Hematopoietic multipotent progenitor cell (in vitro differentiated cells): ENCODE measurements around the gene GALK1. TPM values are rescaled to one million over a fixed set of nuclear protein-coding genes. Genes with fewer than 3 reads are reported as not detected.
"Not testable (repeated sequence)": the region's sequence is repeated elsewhere in the genome, so short reads cannot be mapped to it uniquely, and the experiment has no call there.

Source experiments
- DNase-seq, 3 donors: peaks; one replicate each; pipeline ENCODE4 v3.0.0-alpha.2; 2011 to 2015; ENCODE audit warnings: low read depth in 2 of 3, low spot score in 2 of 3
- total RNA-seq: library from RNA; depleted of rRNA; stranded (reverse); fragments of >200 nt; gene quantifications from one replicate; pipeline ENCODE4 v1.2.3, GENCODE V29; 2012

Gene GALK1
- total RNA-seq, 1 donor, result 57.1 TPM

DNA sequence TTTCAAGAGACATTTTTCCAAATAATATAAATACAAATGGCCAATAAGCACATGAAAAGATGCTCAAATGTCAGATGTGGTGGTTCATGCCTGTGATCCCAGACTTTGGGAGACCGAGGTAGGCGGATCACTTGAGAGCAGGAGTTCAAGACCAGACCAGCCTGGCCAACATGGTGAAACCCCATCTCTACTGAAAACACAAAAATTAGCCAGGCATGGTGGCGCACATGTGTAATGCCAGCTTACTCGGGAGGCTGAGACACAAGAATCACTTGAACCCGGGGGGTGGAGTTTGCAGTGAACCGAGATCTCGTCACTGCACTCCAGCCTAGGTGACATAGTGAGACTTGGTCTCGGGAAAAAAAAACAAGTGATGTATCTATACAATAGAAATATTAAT, 2.9 kb upstream of the GALK1 start:
- no peak for DNase-seq

DNA sequence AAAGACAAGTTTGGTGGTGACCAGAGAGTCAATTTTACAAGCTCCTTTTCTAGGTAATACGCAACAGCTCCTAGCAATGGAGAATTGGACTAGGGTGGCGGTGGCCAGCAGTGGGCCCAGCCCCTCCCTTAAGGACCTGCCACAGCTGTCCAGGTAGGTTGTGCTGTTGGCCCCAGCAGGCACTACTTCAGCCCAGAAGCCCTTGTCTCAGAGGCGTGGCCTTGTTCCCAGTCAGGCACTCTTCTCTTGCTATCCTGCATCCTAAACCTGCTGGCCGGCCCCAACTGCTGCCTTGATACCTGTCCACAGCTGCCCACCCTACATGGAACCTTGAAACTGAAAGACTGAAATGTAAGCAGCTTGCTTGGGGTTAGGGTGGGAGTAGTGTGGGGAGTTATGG, 989 bp upstream of the GALK1 start:
- no peak for DNase-seq

DNA sequence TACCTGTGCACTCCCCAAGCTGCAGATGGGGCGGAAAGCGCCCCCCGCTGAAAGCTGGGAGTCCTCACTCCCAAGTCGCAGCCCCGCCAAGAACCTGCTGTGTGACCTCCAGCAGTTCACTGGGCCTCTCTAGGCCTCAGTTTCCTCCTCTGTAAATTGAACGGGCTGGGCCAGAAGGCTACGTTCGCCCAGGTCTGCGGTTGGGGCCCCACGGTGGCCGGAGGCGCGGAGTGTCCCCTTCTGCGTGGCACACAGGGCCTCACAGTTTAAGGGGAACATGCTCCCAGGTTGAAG, 628 bp downstream of the GALK1 start:
- DNase-seq, result no peak

DNA sequence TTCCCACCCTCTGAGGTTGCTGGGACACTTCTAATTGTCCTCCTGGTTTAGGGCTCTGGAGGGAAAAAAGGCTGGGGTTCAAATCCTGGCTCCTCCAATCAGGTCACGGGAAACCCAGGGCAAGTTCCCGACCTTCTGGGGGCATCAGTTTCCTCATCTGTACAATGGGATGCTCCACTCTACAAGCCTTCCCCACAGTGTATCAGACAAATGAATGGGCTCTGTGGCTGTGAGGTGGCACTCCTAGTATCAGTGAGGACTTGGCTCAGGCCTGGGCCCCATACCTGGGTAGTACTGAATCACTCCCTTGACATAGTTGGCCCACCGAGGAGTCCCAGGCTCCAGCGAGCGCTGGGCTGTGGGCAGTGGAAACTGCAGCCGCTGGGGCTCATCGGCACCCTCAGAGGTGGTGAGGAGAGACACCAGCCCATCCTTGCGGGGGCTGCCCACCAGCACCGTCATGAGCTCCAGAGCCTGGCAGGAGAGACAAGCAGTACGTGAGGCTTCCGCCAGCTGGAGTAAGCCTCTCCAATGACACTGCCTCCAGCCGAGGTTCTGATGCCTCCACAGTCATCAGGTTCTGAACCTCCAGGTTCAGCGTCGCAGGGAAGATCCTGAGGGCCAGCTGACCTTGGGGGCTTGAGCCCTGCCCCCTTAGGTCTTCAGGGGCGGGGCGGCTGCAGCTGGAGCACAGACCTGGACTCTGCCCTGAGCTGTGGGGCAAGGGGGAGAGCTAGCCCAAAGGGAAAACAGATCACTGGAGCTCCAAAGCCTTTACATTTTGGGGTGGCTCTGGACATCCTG, 1.2 kb downstream of the GALK1 start:
- DNase-seq, result no peak

DNA sequence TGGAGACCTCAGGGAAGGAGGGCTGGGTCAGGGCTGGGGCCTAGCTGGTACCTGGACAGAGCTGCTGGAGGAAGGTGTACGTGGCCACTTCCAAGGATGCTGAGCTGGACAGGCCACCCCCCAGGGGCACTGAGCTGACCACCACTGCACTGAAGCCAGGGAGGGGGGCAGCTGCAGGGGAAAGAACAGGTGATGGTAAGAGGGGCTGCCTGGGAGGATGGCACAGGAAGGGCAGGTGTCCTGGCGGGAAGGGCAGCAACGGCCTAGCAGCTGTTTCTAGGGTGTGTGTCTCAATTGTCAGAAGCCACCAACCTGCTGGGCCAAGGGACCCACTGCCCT, 1.8 kb downstream of the GALK1 start:
- DNase-seq, result no peak

DNA sequence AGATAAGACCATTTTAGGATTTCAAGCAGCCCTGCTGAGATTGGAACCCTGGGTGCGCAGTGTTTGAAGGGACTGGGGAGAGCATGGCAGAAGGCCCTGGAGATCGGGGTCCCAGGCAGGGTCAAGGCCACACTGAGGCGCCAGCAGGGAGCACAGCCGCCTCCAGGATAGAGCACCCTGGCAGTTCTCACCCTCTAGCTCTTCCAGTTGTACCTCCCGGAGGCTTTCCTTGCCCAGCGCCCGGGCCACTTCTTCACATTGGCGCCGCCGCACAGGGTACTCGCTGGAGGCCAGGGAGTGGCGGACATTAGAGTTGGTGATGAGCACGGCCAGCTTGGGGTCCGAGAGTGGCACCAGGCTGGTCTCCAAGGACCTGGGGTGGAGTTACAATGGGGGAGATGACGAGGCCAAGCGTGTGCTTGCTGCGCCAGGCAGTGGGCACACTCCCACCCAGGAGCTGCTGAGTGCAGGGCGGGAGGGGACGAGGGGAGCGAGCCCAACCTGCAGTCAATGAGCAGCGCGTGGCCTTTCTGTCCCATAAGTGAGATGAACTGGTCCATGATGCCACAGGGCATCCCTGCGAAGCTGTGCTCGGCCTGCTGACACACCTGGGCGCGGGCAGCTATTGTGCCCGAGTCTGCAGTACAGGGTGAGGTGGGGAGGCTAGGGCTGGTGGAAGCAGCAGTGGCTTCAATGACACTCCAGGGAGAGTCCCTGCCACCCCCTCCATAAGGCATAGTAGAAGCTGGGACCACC, 2.3 kb downstream of the GALK1 start:
- DNase-seq, result no peak

DNA sequence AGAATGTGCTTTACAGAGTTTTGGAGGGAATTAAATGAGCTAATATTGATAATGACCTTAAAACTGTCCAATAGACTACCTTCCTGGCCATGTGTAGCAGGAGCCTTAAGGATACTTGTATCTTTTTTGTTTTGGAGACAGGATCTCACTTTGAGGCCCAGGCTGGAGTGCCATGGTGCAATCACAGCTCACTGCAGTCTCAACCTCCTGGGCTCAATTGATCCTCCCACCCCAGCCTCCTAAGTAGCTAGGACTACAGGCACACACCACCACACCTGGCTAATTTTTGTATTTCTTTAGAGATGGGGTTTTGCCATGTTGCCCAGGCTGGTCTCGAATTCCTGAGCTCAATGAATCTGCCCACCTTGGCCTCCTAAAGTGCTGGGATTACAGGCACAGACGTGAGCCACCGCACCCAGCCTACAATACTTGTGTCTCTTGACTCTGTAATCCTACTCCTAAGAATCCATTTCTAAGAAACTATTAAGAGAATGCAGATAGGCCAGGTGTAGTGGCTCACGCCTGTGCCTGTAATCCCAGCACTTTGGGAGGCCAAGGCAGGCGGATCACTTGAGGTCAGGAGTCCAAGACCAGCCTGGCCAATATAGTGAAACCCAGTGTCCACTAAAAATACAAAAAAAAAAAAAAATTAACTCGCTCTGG, 4.9 kb downstream of the GALK1 start:
- not testable (repeated sequence) for DNase-seq

DNA sequence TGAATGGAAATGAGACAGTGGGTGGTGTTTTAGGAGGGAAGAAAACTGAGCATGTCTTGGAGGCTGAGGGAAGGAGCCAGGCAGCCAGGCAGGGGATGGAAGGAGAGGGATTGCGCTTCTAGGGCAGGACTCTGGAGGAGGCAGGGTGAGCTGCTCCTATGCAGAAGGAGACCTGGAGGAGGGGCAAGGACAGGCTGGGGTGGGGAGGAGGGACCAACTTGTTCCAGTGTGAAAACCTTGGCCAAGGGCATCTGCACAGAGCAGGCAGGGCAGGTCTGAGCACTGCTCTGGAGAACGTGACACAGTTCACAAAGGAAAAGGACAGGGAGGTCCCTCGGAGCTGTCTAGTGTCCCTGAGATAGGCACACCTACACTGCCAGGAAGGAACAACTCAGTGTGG, 5.5 kb downstream of the GALK1 start:
- DNase-seq, result no peak

DNA sequence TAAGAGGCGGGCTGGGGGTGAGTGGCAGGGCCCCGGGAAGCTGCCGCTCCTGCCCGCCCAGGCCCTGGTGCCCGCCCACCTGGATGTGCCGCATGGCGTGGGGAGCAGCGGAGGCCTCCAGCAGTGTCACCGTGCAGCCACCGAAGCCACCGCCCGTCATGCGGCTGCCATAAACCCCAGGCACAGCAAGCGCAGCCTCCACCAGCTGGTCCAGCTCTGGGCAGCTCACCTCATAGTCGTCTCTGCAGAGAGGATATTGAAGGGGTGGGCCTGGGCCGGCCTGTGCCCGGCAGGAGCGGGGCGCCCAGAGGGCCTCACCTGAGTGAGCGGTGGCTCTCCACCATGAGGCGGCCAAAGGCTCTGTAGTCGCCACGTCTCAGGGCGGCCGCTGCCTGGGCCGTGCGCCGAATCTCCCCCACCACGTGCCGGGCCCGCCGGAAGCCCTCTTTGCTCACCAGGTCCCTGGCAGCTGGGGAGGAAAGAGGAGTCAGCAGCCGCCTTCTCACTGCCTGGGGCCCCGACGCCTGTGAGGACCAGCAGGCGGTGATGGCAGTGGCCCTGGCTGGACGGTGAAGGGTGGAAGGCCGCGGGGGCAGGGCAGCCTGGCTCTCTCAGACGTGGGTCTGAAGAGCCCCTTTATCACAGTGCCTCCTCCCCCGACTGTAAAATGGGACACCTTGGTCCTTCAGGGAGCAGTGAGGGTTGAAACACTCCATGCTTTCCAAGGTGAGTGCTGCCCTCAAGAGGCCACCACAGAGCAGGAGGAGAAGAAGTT, 6.7 kb downstream of the GALK1 start:
- no peak for DNase-seq

DNA sequence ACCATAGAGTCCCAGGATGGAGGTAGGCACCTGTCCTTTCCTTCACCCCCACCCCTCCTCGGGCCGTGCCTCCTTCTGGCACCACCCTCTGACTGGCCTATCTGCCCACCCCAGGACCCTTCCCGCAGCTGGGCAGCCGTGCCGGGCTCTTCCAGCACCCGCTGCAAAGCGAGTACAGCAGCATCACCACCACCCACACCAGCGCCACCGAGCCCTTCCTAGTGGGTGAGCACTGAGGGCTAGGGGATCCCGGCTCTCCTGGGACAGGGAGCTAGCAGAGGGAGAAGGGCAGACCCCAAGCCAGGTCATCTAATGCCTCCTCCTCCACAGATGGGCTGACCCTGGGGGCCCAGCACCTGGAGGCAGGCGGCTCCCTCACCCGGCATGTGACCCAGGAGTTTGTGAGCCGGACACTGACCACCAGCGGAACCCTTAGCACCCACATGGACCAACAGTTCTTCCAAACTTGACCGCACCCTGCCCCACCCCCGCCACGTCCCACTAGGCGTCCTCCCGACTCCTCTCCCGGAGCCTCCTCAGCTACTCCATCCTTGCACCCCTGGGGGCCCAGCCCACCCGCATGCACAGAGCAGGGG, 7.8 kb downstream of the GALK1 start:
- no peak for DNase-seq

DNA sequence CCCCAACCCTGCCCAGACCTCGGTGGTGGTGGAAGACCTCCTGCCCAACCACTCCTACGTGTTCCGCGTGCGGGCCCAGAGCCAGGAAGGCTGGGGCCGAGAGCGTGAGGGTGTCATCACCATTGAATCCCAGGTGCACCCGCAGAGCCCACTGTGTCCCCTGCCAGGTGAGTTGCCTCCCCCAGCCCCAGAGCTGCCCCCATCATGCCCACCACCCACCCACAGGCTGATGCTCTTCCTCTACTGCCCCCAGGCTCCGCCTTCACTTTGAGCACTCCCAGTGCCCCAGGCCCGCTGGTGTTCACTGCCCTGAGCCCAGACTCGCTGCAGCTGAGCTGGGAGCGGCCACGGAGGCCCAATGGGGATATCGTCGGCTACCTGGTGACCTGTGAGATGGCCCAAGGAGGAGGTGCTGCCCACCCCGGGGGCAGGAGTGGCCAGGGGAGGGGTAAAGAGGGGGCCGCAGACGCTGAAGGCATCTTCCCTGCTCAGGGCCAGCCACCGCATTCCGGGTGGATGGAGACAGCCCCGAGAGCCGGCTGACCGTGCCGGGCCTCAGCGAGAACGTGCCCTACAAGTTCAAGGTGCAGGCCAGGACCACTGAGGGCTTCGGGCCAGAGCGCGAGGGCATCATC, 8.4 kb downstream of the GALK1 start:
- DNase-seq, result no peak

DNA sequence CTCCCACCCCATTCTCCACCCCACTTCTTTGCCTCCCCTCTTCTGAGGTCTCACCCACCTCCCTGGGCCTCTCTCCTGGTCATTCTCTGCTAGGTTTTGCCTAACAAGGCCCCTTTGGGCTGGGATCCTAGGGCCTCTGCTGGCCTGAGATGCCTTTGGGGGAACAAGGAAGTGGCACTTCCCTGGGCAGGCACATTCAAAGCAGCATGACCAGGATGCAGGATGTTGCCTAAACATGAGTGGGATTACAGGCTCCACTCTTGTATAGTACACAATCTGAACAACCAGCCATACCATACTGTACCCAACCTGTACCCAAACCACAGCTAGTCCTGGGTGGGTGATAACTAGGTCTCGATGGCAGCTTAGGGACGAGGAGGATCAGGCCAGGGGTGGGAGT, 9.0 kb downstream of the GALK1 start:
- no peak for DNase-seq

DNA sequence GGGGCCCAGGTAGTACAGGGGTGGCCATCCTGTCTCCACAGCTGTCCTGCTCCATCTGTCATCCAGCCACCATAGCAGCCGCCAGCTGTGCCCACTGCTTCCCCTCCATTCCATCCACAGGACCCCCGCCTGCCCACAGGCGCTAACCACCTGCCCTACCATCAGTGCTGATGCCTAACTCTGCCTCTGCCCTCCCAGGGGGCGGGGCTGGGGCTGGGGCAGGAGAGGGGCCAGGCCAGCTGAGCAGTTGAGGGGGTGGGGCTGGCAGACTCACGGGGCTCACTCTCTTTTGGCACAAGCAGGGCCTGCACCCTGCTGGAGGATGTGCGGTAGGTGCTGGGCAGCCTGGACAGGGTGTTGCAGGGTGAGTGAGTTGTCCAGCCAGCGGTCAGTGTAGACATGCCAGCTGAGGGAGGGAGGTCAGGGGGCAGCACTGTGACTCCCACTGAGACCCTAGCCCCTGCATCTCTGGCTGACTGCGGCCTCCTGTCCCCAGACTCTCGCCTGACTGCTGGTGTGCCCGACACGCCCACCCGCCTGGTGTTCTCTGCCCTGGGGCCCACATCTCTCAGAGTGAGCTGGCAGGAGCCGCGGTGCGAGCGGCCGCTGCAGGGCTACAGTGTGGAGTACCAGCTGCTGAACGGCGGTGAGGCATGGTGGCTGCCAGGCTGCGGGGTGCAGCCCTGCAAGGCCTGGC, 9.6 kb downstream of the GALK1 start:
- peak in 1 of 3 donors; percentile 40 for DNase-seq

DNA sequence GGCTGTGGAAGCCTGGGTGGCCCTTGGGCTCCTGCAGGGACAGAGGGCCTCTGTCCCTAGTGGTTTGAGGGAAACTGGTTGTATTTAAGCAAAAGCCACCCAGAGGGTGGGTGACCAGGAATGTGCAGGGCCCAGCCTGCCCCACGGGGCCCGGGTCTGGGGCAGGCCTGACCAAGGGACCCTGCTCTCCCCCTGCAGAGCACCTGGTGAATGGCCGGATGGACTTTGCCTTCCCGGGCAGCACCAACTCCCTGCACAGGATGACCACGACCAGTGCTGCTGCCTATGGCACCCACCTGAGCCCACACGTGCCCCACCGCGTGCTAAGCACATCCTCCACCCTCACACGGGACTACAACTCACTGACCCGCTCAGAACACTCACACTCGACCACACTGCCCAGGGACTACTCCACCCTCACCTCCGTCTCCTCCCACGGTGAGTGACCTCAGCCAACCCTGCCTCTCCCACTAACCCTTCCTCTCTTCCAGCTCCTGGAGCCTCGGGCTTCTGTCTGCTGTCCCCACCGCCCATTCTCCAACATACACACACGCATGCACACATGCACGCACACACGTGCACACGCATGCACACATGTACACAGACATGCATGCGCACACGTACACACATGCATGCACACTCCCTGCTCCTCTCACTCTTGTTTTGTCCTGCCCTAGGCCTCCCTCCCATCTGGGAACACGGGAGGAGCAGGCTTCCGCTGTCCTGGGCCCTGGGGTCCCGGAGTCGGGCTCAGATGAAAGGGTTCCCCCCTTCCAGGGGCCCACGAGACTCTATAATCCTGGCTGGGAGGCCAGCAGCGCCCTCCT, 10.4 kb downstream of the GALK1 start:
- DNase-seq, result no peak

DNA sequence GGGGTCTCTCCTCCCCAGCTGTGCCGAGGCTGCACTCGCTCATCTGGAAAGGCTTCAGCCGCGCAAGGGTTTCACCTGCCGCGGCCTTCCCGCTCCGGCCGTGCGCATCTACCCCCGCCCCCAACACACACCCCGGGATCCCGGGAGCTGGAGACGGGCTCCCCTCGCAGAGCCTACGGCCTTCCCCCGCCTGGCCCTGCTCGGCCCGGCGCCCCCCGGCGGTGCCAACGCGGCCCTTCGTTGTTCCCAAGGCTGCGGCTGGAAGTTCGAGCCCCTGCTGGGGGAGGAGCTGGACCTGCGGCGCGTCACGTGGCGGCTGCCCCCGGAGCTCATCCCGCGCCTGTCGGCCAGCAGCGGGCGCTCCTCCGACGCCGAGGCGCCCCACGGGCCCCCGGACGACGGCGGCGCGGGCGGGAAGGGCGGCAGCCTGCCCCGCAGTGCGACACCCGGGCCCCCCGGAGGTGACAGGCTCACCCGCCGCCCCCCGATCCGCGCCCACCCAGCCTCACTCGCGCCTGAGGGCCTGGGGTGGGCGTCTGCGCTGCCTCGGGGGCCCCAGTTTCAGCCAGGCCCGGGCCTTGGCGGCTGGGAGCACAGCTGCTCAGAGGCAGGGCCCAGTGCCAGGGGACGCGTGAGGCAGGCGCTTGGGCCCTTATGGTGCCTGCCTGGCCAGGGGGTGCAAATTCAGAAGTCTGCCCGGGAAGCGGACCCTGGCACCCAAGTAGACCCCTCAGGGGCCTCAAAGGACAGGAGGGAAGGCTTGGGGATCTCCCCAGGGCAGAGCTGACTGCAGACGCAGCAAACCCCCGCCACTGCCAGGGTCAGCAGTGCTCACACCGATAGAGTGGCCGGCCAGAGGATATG, 11.2 kb downstream of the GALK1 start:
- DNase-seq, result peak; percentile 60 to 78 (median 74)

DNA sequence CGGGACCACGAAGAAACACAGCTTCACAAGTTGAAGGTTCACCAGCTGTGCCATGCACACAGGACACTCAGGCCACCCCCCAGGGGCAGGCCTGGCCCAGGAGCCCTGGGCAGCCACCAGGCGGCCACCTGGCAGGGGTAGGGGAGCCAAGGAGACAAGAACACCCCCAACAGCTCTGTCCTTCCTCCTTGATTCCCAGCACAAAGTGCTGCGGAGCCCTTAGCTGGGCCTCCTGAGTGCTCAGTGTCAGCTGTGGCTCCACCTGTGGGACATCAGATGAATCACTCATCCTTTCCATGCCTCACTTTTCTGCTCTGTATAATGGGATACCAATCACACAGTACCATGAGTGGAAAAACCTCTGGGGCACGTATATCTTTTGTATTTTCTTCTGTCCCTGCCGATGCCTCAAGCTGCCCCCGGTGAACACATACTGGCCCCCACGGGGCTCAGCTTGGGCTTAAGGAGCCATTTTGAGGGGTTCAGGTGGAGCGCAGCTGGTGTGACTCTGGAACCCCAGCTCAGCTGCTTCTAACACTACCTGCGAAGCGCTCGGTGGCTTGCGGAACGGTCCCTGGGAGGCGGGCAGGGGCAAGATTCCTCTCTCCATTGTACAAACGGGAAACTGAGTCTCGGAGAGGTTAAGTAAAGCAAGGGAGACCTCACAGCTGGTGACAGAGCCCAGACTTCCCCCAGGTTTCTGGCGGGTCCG, 12.0 kb downstream of the GALK1 start:
- DNase-seq, result no peak

DNA sequence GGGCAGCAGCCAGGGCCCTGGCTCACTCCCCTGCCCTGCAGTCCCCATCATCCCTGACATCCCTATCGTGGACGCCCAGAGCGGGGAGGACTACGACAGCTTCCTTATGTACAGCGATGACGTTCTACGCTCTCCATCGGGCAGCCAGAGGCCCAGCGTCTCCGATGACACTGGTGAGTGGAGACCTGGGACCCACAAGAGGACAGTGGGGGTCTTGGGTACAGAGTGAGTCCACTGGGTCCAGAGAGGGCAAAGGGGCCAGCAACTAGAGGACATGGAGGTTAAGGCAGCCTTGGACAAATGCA, 12.6 kb downstream of the GALK1 start:
- DNase-seq, result no peak
